ENCODE data around the gene PTMS. TPM values are rescaled to one million over a fixed set of nuclear protein-coding genes. Genes with fewer than 3 reads are reported as not detected.

The PTMS gene
- total and polyA plus RNA-seq, 2 of the 13 experiments (the other 11 are each of a cell fraction or from before 2014, with no cell fraction given), result 40.5 to 82.4 TPM

DNA sequence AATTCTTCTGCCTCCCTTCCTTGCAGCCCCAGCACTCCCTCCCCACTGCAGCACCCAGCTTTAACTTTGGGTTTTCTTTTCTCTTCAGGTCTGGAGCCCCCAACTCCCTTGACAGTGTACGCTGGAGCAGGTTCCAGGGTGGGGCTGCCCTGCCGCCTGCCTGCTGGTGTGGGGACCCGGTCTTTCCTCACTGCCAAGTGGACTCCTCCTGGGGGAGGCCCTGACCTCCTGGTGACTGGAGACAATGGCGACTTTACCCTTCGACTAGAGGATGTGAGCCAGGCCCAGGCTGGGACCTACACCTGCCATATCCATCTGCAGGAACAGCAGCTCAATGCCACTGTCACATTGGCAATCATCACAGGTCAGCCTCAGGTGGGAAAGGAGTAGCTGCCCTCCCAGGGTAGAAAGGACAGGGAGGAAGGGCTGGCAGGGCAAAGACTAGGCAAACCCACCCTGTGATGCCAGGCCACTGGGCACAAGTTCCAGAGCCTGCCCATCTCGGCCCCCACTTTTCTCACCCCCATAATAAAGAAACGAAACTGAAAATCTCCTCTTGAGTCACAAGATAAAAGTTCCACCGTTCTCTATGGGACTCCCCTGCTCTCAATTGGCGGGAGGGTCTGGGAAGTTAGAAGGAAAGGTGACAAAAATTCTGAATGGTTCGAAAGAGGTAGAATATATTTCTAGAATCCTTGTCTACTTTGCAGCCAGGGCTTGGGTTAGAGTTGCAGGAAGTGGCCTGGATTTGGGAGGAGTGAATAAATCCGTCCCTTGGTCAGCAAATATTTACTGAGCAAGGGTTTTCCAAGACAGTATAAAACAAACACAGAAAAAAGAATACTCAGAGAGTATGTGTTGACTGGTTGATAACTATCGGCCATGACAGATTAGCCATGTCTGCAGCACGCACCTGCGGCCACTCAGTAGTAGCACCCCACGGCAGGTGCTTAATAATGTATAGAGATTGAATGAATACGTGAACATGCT lies 9.3 kb downstream of the PTMS start (continued):
- TF ChIP-seq, protein P1, sequence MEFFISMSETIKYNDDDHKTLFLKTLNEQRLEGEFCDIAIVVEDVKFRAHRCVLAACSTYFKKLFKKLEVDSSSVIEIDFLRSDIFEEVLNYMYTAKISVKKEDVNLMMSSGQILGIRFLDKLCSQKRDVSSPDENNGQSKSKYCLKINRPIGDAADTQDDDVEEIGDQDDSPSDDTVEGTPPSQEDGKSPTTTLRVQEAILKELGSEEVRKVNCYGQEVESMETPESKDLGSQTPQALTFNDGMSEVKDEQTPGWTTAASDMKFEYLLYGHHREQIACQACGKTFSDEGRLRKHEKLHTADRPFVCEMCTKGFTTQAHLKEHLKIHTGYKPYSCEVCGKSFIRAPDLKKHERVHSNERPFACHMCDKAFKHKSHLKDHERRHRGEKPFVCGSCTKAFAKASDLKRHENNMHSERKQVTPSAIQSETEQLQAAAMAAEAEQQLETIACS (CRISPR knock-in tag; IDR thresholded peaks at IDR 0.05), result no peak
- TF ChIP-seq ZKSCAN8 (CRISPR knock-in tag; IDR thresholded peaks at IDR 0.05; ENCODE audit: borderline replicate concordance), result peak; percentile 74; the same call in 1 of the 2 replicates
- peak; percentile 69; the same call in 1 of the 2 replicates for TF ChIP-seq ZNF263 (CRISPR knock-in tag; IDR thresholded peaks at IDR 0.05)
- peak; percentile 76 for TF ChIP-seq ERF (CRISPR knock-in tag; IDR thresholded peaks at IDR 0.05)
- TF ChIP-seq NONO (IDR thresholded peaks at IDR 0.05), result no peak
- no peak for TF ChIP-seq NONO (CRISPR knock-in tag; conservative IDR thresholded peaks at IDR 0.05)
- no peak for TF ChIP-seq ZNF501 (CRISPR knock-in tag; IDR thresholded peaks at IDR 0.05)
- TF ChIP-seq SALL1 (CRISPR knock-in tag; IDR thresholded peaks at IDR 0.05), result peak; percentile 37; the same call in 1 of the 2 replicates
- TF ChIP-seq STAG1 (CRISPR knock-in tag; IDR thresholded peaks at IDR 0.05), result peak; percentile 10; the same call in 1 of the 2 replicates
- TF ChIP-seq CREB1 (IDR thresholded peaks at IDR 0.05), result no peak
- peak; percentile 62 for TF ChIP-seq CREB1 (CRISPR knock-in tag; IDR thresholded peaks at IDR 0.05)
- no peak for TF ChIP-seq TEAD2 (CRISPR knock-in tag; IDR thresholded peaks at IDR 0.05)
- peak; percentile 62 for TF ChIP-seq TEAD3 (CRISPR knock-in tag; optimal IDR thresholded peaks at IDR 0.05; ENCODE audit: borderline replicate concordance)
- TF ChIP-seq, protein P2, sequence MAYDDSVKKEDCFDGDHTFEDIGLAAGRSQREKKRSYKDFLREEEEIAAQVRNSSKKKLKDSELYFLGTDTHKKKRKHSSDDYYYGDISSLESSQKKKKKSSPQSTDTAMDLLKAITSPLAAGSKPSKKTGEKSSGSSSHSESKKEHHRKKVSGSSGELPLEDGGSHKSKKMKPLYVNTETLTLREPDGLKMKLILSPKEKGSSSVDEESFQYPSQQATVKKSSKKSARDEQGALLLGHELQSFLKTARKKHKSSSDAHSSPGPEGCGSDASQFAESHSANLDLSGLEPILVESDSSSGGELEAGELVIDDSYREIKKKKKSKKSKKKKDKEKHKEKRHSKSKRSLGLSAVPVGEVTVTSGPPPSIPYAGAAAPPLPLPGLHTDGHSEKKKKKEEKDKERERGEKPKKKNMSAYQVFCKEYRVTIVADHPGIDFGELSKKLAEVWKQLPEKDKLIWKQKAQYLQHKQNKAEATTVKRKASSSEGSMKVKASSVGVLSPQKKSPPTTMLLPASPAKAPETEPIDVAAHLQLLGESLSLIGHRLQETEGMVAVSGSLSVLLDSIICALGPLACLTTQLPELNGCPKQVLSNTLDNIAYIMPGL (CRISPR knock-in tag; IDR thresholded peaks at IDR 0.05; ENCODE audit: borderline replicate concordance in 1 of 2, low read depth in 1 of 2), result peak in 1 of 2 experiments; percentile 56; a peak in 1 of 4 replicates
- TF ChIP-seq MYC (CRISPR knock-in tag; IDR thresholded peaks at IDR 0.05; ENCODE audit: borderline replicate concordance), result peak; percentile 17; the same call in 1 of the 2 replicates
- TF ChIP-seq, protein P3, sequence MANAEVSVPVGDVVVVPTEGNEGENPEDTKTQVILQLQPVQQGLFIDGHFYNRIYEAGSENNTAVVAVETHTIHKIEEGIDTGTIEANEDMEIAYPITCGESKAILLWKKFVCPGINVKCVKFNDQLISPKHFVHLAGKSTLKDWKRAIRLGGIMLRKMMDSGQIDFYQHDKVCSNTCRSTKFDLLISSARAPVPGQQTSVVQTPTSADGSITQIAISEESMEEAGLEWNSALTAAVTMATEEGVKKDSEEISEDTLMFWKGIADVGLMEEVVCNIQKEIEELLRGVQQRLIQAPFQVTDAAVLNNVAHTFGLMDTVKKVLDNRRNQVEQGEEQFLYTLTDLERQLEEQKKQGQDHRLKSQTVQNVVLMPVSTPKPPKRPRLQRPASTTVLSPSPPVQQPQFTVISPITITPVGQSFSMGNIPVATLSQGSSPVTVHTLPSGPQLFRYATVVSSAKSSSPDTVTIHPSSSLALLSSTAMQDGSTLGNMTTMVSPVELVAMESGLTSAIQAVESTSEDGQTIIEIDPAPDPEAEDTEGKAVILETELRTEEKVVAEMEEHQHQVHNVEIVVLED (CRISPR knock-in tag; IDR thresholded peaks at IDR 0.05; ENCODE audit: borderline replicate concordance), result peak; percentile 48; the same call in 1 of the 2 replicates
- no peak for TF ChIP-seq ZFYVE20 (CRISPR knock-in tag; IDR thresholded peaks at IDR 0.05; ENCODE audit: borderline replicate concordance, low read depth)
- TF ChIP-seq, protein P4, sequence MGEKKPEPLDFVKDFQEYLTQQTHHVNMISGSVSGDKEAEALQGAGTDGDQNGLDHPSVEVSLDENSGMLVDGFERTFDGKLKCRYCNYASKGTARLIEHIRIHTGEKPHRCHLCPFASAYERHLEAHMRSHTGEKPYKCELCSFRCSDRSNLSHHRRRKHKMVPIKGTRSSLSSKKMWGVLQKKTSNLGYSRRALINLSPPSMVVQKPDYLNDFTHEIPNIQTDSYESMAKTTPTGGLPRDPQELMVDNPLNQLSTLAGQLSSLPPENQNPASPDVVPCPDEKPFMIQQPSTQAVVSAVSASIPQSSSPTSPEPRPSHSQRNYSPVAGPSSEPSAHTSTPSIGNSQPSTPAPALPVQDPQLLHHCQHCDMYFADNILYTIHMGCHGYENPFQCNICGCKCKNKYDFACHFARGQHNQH (CRISPR knock-in tag; IDR thresholded peaks at IDR 0.05), result peak; percentile 72; the same call in 1 of the 2 replicates
- TF ChIP-seq, protein P5, sequence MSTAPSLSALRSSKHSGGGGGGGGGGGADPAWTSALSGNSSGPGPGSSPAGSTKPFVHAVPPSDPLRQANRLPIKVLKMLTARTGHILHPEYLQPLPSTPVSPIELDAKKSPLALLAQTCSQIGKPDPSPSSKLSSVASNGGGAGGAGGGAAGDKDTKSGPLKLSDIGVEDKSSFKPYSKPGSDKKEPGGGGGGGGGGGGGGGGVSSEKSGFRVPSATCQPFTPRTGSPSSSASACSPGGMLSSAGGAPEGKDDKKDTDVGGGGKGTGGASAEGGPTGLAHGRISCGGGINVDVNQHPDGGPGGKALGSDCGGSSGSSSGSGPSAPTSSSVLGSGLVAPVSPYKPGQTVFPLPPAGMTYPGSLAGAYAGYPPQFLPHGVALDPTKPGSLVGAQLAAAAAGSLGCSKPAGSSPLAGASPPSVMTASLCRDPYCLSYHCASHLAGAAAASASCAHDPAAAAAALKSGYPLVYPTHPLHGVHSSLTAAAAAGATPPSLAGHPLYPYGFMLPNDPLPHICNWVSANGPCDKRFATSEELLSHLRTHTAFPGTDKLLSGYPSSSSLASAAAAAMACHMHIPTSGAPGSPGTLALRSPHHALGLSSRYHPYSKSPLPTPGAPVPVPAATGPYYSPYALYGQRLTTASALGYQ (CRISPR knock-in tag; IDR thresholded peaks at IDR 0.05), result peak; percentile 93
- TF ChIP-seq RFXAP (CRISPR knock-in tag; IDR thresholded peaks at IDR 0.05; ENCODE audit: borderline replicate concordance), result peak; percentile 34; the same call in 1 of the 2 replicates

All from HepG2 (cell line).